Measurements from ENCODE around the gene C5. TPM values are rescaled to one million over a fixed set of nuclear protein-coding genes. Genes with fewer than 3 reads are reported as not detected.

The C5 gene
- total and polyA plus RNA-seq, 9 of the 15 experiments (the other 6 are each of a cell fraction or from before 2014, with no cell fraction given) = 0.08 to 0.91 (median 0.42) TPM

- TF ChIP-seq, protein P1, sequence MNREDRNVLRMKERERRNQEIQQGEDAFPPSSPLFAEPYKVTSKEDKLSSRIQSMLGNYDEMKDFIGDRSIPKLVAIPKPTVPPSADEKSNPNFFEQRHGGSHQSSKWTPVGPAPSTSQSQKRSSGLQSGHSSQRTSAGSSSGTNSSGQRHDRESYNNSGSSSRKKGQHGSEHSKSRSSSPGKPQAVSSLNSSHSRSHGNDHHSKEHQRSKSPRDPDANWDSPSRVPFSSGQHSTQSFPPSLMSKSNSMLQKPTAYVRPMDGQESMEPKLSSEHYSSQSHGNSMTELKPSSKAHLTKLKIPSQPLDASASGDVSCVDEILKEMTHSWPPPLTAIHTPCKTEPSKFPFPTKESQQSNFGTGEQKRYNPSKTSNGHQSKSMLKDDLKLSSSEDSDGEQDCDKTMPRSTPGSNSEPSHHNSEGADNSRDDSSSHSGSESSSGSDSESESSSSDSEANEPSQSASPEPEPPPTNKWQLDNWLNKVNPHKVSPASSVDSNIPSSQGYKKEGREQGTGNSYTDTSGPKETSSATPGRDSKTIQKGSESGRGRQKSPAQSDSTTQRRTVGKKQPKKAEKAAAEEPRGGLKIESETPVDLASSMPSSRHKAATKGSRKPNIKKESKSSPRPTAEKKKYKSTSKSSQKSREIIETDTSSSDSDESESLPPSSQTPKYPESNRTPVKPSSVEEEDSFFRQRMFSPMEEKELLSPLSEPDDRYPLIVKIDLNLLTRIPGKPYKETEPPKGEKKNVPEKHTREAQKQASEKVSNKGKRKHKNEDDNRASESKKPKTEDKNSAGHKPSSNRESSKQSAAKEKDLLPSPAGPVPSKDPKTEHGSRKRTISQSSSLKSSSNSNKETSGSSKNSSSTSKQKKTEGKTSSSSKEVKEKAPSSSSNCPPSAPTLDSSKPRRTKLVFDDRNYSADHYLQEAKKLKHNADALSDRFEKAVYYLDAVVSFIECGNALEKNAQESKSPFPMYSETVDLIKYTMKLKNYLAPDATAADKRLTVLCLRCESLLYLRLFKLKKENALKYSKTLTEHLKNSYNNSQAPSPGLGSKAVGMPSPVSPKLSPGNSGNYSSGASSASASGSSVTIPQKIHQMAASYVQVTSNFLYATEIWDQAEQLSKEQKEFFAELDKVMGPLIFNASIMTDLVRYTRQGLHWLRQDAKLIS (CRISPR knock-in tag; IDR thresholded peaks at IDR 0.05) = peak; percentile 99
- TF ChIP-seq, protein P2, sequence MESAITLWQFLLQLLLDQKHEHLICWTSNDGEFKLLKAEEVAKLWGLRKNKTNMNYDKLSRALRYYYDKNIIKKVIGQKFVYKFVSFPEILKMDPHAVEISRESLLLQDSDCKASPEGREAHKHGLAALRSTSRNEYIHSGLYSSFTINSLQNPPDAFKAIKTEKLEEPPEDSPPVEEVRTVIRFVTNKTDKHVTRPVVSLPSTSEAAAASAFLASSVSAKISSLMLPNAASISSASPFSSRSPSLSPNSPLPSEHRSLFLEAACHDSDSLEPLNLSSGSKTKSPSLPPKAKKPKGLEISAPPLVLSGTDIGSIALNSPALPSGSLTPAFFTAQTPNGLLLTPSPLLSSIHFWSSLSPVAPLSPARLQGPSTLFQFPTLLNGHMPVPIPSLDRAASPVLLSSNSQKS (CRISPR knock-in tag; IDR thresholded peaks at IDR 0.05) = no peak
- TF ChIP-seq PTTG1 (tag; IDR thresholded peaks at IDR 0.05; ENCODE audit: low read depth) = no peak
- no peak; the same call in 1 of the 2 replicates for TF ChIP-seq ETS1 (conservative IDR thresholded peaks at IDR 0.05; ENCODE audit: control insufficient read depth, low read depth, low read length)
- no peak for TF ChIP-seq POLR2AphosphoS2 (IDR thresholded peaks at IDR 0.05; ENCODE audit: low read length)
- peak; percentile 81 for TF ChIP-seq HNRNPLL (IDR thresholded peaks at IDR 0.05; ENCODE audit: low read depth, low read length, poor library complexity, severe bottlenecking)
- peak; percentile 70 for TF ChIP-seq RFX1 (IDR thresholded peaks at IDR 0.05)
- peak in 1 of 2 experiments; percentile 67; a peak in 2 of 4 replicates for TF ChIP-seq TRIM24 (IDR thresholded peaks at IDR 0.05)
- peak; percentile 12; the same call in 1 of the 2 replicates for TF ChIP-seq C11orf30 (IDR thresholded peaks at IDR 0.05; ENCODE audit: low read depth)
- no peak for TF ChIP-seq SMARCB1 (IDR thresholded peaks at IDR 0.05; ENCODE audit: insufficient read length, low read depth)
- peak; percentile 82 for TF ChIP-seq TAF9B (IDR thresholded peaks at IDR 0.05; ENCODE audit: partially characterized antibody)
- TF ChIP-seq CHD4 (IDR thresholded peaks at IDR 0.05; ENCODE audit: insufficient read depth, insufficient replicate concordance, low read depth, low read length, poor library complexity, severe bottlenecking) = no peak
- no peak for TF ChIP-seq TSHZ1 (CRISPR knock-in tag; IDR thresholded peaks at IDR 0.05)
- no peak for TF ChIP-seq ZNF133 (CRISPR knock-in tag; IDR thresholded peaks at IDR 0.05)
- TF ChIP-seq SP1 (CRISPR knock-in tag; IDR thresholded peaks at IDR 0.05) = peak; percentile 92
- TF ChIP-seq TARDBP (IDR thresholded peaks at IDR 0.05) = peak; percentile 51; the same call in 1 of the 2 replicates
- no peak for TF ChIP-seq ZSCAN32 (CRISPR knock-in tag; IDR thresholded peaks at IDR 0.05)
- no peak for TF ChIP-seq HMG20B (CRISPR knock-in tag; IDR thresholded peaks at IDR 0.05)
Observed at GRCh38 chr9:121074370-121075250, 24.5 kb upstream of the C5 start, which contains the start of gene CNTRL (continued).
